HepG2 (cell line): Measurements from ENCODE around the gene TMEM135. TPM values are rescaled to one million over a fixed set of nuclear protein-coding genes. Genes with fewer than 3 reads are reported as not detected.

ENCODE experiments used
- ATAC-seq: fragments of 200-7000 bp; cut with Tn5 transposase; 3 replicates; pipeline ENCODE4 v1.9.1; 2020; ENCODE audit warnings: mild to moderate bottlenecking, moderate library complexity
- BruUV-seq: library from RNA; stranded (reverse); fragments of 400-500 nt; replicated peaks from 2 replicates; lab custom pipeline; 2021; lab: Mats Ljungman, UMichigan
- CTCF ChIA-PET: fragments of 300-600 bp; formaldehyde crosslinking; extraction: SDS; loops from one replicate; lab custom pipeline; 2021; ENCODE audit warnings: low total read pairs, inconsistent platforms, low intra/inter-chr PET ratio; lab: Yijun Ruan, JAX
- POLR2A ChIA-PET: fragments of 350-600 bp; sonication (Branson Sonifier 250); formaldehyde crosslinking; loops from one replicate; lab custom pipeline; 2020; ENCODE audit warnings: antibody characterized with exemption, inconsistent platforms; lab: Yijun Ruan, JAX
- DNase-seq: peaks from one replicate; pipeline ENCODE4 v3.0.0-alpha.2; 2015; ENCODE audit warnings: low spot score
- FAIRE-seq: peaks from 3 replicates; lab custom pipeline; 2011; peaks lifted over from hg19 to GRCh38; lab: Jason Lieb, UNC
- H2AFZ ChIP-seq: one replicate; pipeline ENCODE4 v1.6.1; 2011; ENCODE audit warnings: low read length, inconsistent platforms
- H3K27ac ChIP-seq: fragments of 300-600 bp; 3 replicates; pipeline ENCODE4 v1.8.0; 2011; ENCODE audit warnings: mixed run types, mild to moderate bottlenecking, mixed read lengths, low read length, inconsistent platforms; ENCODE audit not compliant: insufficient read depth; ENCODE audit errors: extremely low read length
- H3K27me3 ChIP-seq, 2 experiments: fragments of 200-600 bp in 1 of 2; 2 replicates in 1 of 2; 3 replicates in 1 of 2; pipeline versions ENCODE4 v1.6.0 to v1.8.0; 2011; ENCODE audit warnings: low read length in 2 of 2, mild to moderate bottlenecking in 2 of 2, moderate library complexity in 2 of 2, inconsistent platforms in 1 of 2; ENCODE audit not compliant: insufficient read depth in 2 of 2, control insufficient read depth in 1 of 2
- H3K36me3 ChIP-seq, 2 experiments: fragments of 200-600 bp in 1 of 2; replicated peaks in 1 of 2; 2 replicates in 1 of 2; 3 replicates in 1 of 2; pipeline versions ENCODE4 v1.5.1 to v1.8.0; 2011; ENCODE audit warnings: low read length in 2 of 2, inconsistent platforms in 1 of 2; ENCODE audit not compliant: insufficient read depth in 2 of 2, control insufficient read depth in 1 of 2
- H3K4me1 ChIP-seq: 2 replicates; pipeline ENCODE4 v1.5.1; 2012; ENCODE audit warnings: low read length, inconsistent platforms; ENCODE audit not compliant: insufficient read depth
- H3K4me2 ChIP-seq: 2 replicates; pipeline ENCODE4 v1.6.0; 2011; ENCODE audit warnings: low read depth, low read length, inconsistent platforms
- H3K4me3 ChIP-seq, 3 experiments: fragments of 200-600 bp in 1 of 3; sonication (generic), shearing (Covaris generic) in 1 of 3; replicated peaks in 1 of 3; 2 replicates each; pipeline ENCODE4 v1.5.1; 2011 to 2016; ENCODE audit warnings: low read length in 3 of 3, inconsistent platforms in 2 of 3, low read depth in 2 of 3, mild to moderate bottlenecking in 2 of 3, control low read depth in 1 of 3, mixed read lengths in 1 of 3; ENCODE audit not compliant: insufficient read depth in 1 of 3
- H3K79me2 ChIP-seq: one replicate; pipeline ENCODE4 v1.6.1; 2011; ENCODE audit warnings: low read length, inconsistent platforms; ENCODE audit not compliant: insufficient read depth
- H3K9ac ChIP-seq: 2 replicates; pipeline ENCODE4 v1.6.0; 2011; ENCODE audit warnings: mild to moderate bottlenecking, low read depth, low read length, inconsistent platforms; ENCODE audit not compliant: insufficient read depth
- H3K9me3 ChIP-seq: 2 replicates; pipeline ENCODE4 v1.5.1; 2012; ENCODE audit warnings: mild to moderate bottlenecking, low read length
- H4K20me1 ChIP-seq: 2 replicates; pipeline ENCODE4 v1.6.0; 2011; ENCODE audit warnings: inconsistent platforms, mild to moderate bottlenecking, low read length, moderate library complexity; ENCODE audit not compliant: insufficient read depth
- HIVEP1 ChIP-seq: sonication (generic); formaldehyde crosslinking; IDR thresholded peaks from 2 replicates; pipeline ENCODE4 v1.4.0; 2020; ENCODE audit warnings: mild to moderate bottlenecking, missing genetic modification reagents
- IKZF5 ChIP-seq: IDR thresholded peaks from 2 replicates; pipeline ENCODE4 v1.6.1; 2018; ENCODE audit warnings: missing genetic modification reagents, mild to moderate bottlenecking, missing compliant biosample characterization
- ISX ChIP-seq: sonication (generic); formaldehyde crosslinking; conservative IDR thresholded peaks from 2 replicates; pipeline ENCODE4 v1.5.0; 2020; ENCODE audit warnings: missing genetic modification reagents
- MED1 ChIP-seq: sonication (generic); formaldehyde crosslinking; IDR thresholded peaks from 2 replicates; pipeline ENCODE4 v1.4.0; 2020; ENCODE audit warnings: missing genetic modification reagents
- RFX1 ChIP-seq: fragments of 450-650 bp; IDR thresholded peaks from 2 replicates; pipeline ENCODE4 v1.6.1; 2017
- ZNF235 ChIP-seq: sonication (generic); formaldehyde crosslinking; IDR thresholded peaks from 2 replicates; pipeline ENCODE4 v1.8.1; 2023; ENCODE audit warnings: mild to moderate bottlenecking, missing genetic modification reagents, borderline replicate concordance
- ZNF296 ChIP-seq: sonication (generic); formaldehyde crosslinking; conservative IDR thresholded peaks from 2 replicates; pipeline ENCODE4 v1.5.0; 2020; ENCODE audit warnings: mild to moderate bottlenecking, missing genetic modification reagents
- ZNF670 ChIP-seq: sonication (generic); formaldehyde crosslinking; IDR thresholded peaks from 2 replicates; pipeline ENCODE4 v1.8.0; 2022; ENCODE audit warnings: mild to moderate bottlenecking, missing genetic modification reagents, borderline replicate concordance
- ZNF850 ChIP-seq: sonication (generic); formaldehyde crosslinking; conservative IDR thresholded peaks from 2 replicates; pipeline ENCODE4 v1.9.0; 2021; ENCODE audit warnings: mild to moderate bottlenecking, missing genetic modification reagents
- WGBS: methylation state at CpG from one replicate; pipeline ENCODE4 v1.1.6; 2017; ENCODE audit warnings: low lambda C conversion rate; 5-methylcytosine and 5-hydroxymethylcytosine counted together
- in situ Hi-C: cut with HindIII; loops from 2 replicates; pipeline ENCODE4 v1.10.0; 2017; ENCODE audit warnings: low pct_unique_long_range_greater_than_20kb; ENCODE audit not compliant: extremely low pct_ligation_motif_present
- intact Hi-C: fragments of 100-400 bp; cut with micrococcal nuclease; formaldehyde crosslinking; loops from one replicate; pipeline ENCODE4 v1.10.0; 2022; ENCODE audit not compliant: unreplicated experiment
- polyA plus RNA-seq, 8 experiments: library from polyadenylated mRNA; depleted of rRNA in 3 of 8; stranded (reverse) in 7 of 8; unstranded in 1 of 8; fragments of >200 nt; fragmentation: Illumina TruSeq in 4 of 8; extraction: Trizol in 4 of 8; gene quantifications; 2 replicates each; pipeline versions ENCODE4 v1.2.1 to v1.2.3, GENCODE V29; 2011 to 2016; ENCODE audit warnings: low read depth in 4 of 8, missing spikeins in 1 of 8, mixed read lengths in 1 of 8; ENCODE audit not compliant: insufficient read depth in 1 of 8
- total RNA-seq, 5 experiments: library from RNA; depleted of rRNA; stranded (reverse); fragments of >200 nt; fragmentation: Illumina TruSeq; extraction: Trizol; gene quantifications; 2 replicates each; pipeline ENCODE4 v1.2.3, GENCODE V29; 2016; ENCODE audit warnings: low read depth in 1 of 5
- TF ChIP-seq, protein P1 (sequence below): sonication (generic); formaldehyde crosslinking; IDR thresholded peaks from 2 replicates; pipeline ENCODE4 v1.9.0; 2021; ENCODE audit warnings: missing genetic modification reagents, mild to moderate bottlenecking, borderline replicate concordance

Gene TMEM135
- total and polyA plus RNA-seq, 2 of the 13 experiments (the other 11 are each of a cell fraction or from before 2014, with no cell fraction given): 36.6 to 88.9 TPM

GRCh38 chr11:87320123-87320522 lies 282.4 kb downstream of the TMEM135 start:
- no TSS peak for BruUV-seq
- Histone ChIP-seq H3K27me3 (no peaks in the 10 kb centered on the region), H3K4me3 (no peak overlapping the region), H3K4me1 (no peaks in the 10 kb centered on the region), H4K20me1 (no peaks in the 10 kb centered on the region), H3K36me3 (peaks cover 6 to 44% of the 10 kb centered on the region in 2 experiments), H3K27ac (no peak overlapping the region), H2AFZ (no peak overlapping the region), H3K4me2 (no peak overlapping the region), H3K9me3 (no peaks in the 10 kb centered on the region), H3K79me2 (no peaks in the 10 kb centered on the region), H3K9ac (no peak overlapping the region)
- intact Hi-C loops: no loop called here
- FAIRE-seq (no peak), ATAC-seq (no peak), DNase-seq (no peak)
- CTCF ChIA-PET: no interaction called here
- POLR2A ChIA-PET: no interaction called here
- in situ Hi-C loops: no loop called here
- TF ChIP-seq ZNF296 (no peak), ZNF670 (CRISPR knock-in tag) (no peak), ZNF850 (CRISPR knock-in tag) (no peak), ZNF235 (no peak)

GRCh38 chr11:87322568-87322967 lies 284.8 kb downstream of the TMEM135 start:
- in situ Hi-C loops: no loop called here
- 100% methylated on average over 1 of the region's 1 CpG for WGBS
- ChIA-PET CTCF (no interaction called here), POLR2A (no interaction called here)
- Histone ChIP-seq H3K4me2 (no peak overlapping the region), H3K27ac (no peak overlapping the region), H3K4me1 (no peaks in the 10 kb centered on the region), H4K20me1 (no peaks in the 10 kb centered on the region), H2AFZ (no peak overlapping the region), H3K9me3 (no peaks in the 10 kb centered on the region), H3K27me3 (no peaks in the 10 kb centered on the region), H3K79me2 (no peaks in the 10 kb centered on the region), H3K9ac (no peak overlapping the region), H3K4me3 (no peak overlapping the region), H3K36me3 (peaks cover 6 to 49% of the 10 kb centered on the region in 2 experiments)
- BruUV-seq: no TSS peak
- DNase-seq: no peak
- no peak for ATAC-seq
- FAIRE-seq: no peak
- TF ChIP-seq RFX1 (no peak), ISX (CRISPR knock-in tag) (no peak), ZNF670 (CRISPR knock-in tag) (no peak), HIVEP1 (CRISPR knock-in tag) (no peak), IKZF5 (no peak), MED1 (CRISPR knock-in tag) (no peak)
- TF ChIP-seq, protein P1, sequence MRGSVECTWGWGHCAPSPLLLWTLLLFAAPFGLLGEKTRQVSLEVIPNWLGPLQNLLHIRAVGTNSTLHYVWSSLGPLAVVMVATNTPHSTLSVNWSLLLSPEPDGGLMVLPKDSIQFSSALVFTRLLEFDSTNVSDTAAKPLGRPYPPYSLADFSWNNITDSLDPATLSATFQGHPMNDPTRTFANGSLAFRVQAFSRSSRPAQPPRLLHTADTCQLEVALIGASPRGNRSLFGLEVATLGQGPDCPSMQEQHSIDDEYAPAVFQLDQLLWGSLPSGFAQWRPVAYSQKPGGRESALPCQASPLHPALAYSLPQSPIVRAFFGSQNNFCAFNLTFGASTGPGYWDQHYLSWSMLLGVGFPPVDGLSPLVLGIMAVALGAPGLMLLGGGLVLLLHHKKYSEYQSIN (CRISPR knock-in tag): no peak
- intact Hi-C loops: no loop called here
